IMR-90 (cell line): ENCODE data around the gene PMIS2. TPM values are rescaled to one million over a fixed set of nuclear protein-coding genes. Genes with fewer than 3 reads are reported as not detected.

Experiments used
- ATAC-seq: fragments of 200-7000 bp; cut with Tn5 transposase; 2 replicates; pipeline ENCODE4 v1.9.1; 2020; ENCODE audit warnings: low read depth, mild to moderate bottlenecking, moderate library complexity
- BruUV-seq: library from RNA; stranded (reverse); fragments of 400-500 nt; replicated peaks from 2 replicates; lab custom pipeline; 2021; lab: Mats Ljungman, UMichigan
- CTCF ChIA-PET: fragments of 300-600 bp; formaldehyde crosslinking; extraction: SDS; loops from one replicate; lab custom pipeline; 2021; ENCODE audit warnings: antibody characterized with exemption; lab: Yijun Ruan, JAX
- POLR2A ChIA-PET: fragments of 300-600 bp; sonication (Branson Sonifier 250); formaldehyde crosslinking; loops from one replicate; lab custom pipeline; 2022; ENCODE audit warnings: antibody characterized with exemption; ENCODE audit not compliant: unreplicated experiment; lab: Charles Lee
- DNase-seq: peaks from one replicate; pipeline ENCODE4 v3.0.0; 2013
- H2AFZ ChIP-seq: replicated peaks from 2 replicates; pipeline ENCODE3; 2013; ENCODE audit warnings: low read length, mild to moderate bottlenecking; ENCODE audit not compliant: poor library complexity
- H2AK5ac ChIP-seq: 2 replicates; pipeline ENCODE4 v1.6.1; 2013; ENCODE audit warnings: low read depth, low read length, inconsistent platforms
- H2AK9ac ChIP-seq: replicated peaks from 2 replicates; pipeline ENCODE3; 2013; ENCODE audit warnings: mild to moderate bottlenecking, low read depth, low read length, moderate library complexity; ENCODE audit not compliant: poor library complexity
- H2BK120ac ChIP-seq: 2 replicates; pipeline ENCODE4 v1.6.1; 2013; ENCODE audit warnings: low read depth, low read length, inconsistent platforms
- H2BK15ac ChIP-seq: 3 replicates; pipeline ENCODE4 v1.6.1; 2013; ENCODE audit warnings: low read depth, low read length, inconsistent platforms
- H2BK20ac ChIP-seq: 2 replicates; pipeline ENCODE4 v1.6.1; 2013; ENCODE audit warnings: low read depth, mild to moderate bottlenecking, inconsistent platforms, low read length, moderate library complexity
- H2BK5ac ChIP-seq: 2 replicates; pipeline ENCODE4 v1.6.1; 2013; ENCODE audit warnings: mild to moderate bottlenecking, low read depth, low read length, inconsistent platforms; ENCODE audit not compliant: poor library complexity, severe bottlenecking
- H3K14ac ChIP-seq: replicated peaks from 2 replicates; pipeline ENCODE4 v1.6.1; 2013; ENCODE audit warnings: low read depth, low read length, inconsistent platforms
- H3K18ac ChIP-seq: 2 replicates; pipeline ENCODE4 v1.6.1; 2013; ENCODE audit warnings: low read depth, low read length, control low read depth
- H3K23ac ChIP-seq: 2 replicates; pipeline ENCODE4 v1.6.1; 2013; ENCODE audit warnings: low read depth, low read length, inconsistent platforms
- H3K27ac ChIP-seq: 2 replicates; pipeline ENCODE4 v1.5.1; 2013; ENCODE audit warnings: mild to moderate bottlenecking, control low read depth, low read length; ENCODE audit not compliant: insufficient read depth
- H3K27me3 ChIP-seq: 2 replicates; pipeline ENCODE4 v1.6.1; 2013; ENCODE audit warnings: low read length; ENCODE audit not compliant: control insufficient read depth, insufficient read depth
- H3K36me3 ChIP-seq: 2 replicates; pipeline ENCODE4 v1.6.1; 2013; ENCODE audit warnings: low read length, mixed read lengths; ENCODE audit not compliant: control insufficient read depth, insufficient read depth
- H3K4ac ChIP-seq: 2 replicates; pipeline ENCODE4 v1.6.1; 2013; ENCODE audit warnings: low read depth, low read length, inconsistent platforms
- H3K4me1 ChIP-seq: 2 replicates; pipeline ENCODE4 v1.6.1; 2013; ENCODE audit warnings: low read length, mixed read lengths; ENCODE audit not compliant: control insufficient read depth, insufficient read depth
- H3K4me2 ChIP-seq: 2 replicates; pipeline ENCODE4 v1.6.1; 2013; ENCODE audit warnings: low read depth, mild to moderate bottlenecking, control low read depth, low read length, moderate library complexity
- H3K4me3 ChIP-seq: 2 replicates; pipeline ENCODE4 v1.5.1; 2013; ENCODE audit warnings: low read depth, mild to moderate bottlenecking, control low read depth, low read length, moderate library complexity; ENCODE audit not compliant: insufficient read depth
- H3K56ac ChIP-seq: 2 replicates; pipeline ENCODE4 v1.6.1; 2013; ENCODE audit warnings: low read length, inconsistent platforms; ENCODE audit not compliant: insufficient read depth; ENCODE audit errors: extremely low read depth
- H3K79me1 ChIP-seq, 2 experiments: 2 replicates each; pipeline ENCODE4 v1.6.1; 2013; ENCODE audit warnings: low read length in 2 of 2, inconsistent platforms in 1 of 2, low read depth in 1 of 2
- H3K9ac ChIP-seq: 2 replicates; pipeline ENCODE4 v1.6.1; 2013; ENCODE audit warnings: low read depth, low read length, control low read depth
- H3K9me1 ChIP-seq: 2 replicates; pipeline ENCODE4 v1.6.1; 2013; ENCODE audit warnings: low read length, inconsistent platforms; ENCODE audit not compliant: insufficient read depth
- H3K9me3 ChIP-seq: 2 replicates; pipeline ENCODE4 v1.6.1; 2013; ENCODE audit warnings: low read length; ENCODE audit not compliant: control insufficient read depth, insufficient read depth
- H4K20me1 ChIP-seq: 2 replicates; pipeline ENCODE4 v1.6.1; 2013; ENCODE audit warnings: low read length, inconsistent platforms; ENCODE audit not compliant: insufficient read depth
- H4K5ac ChIP-seq: 2 replicates; pipeline ENCODE4 v1.6.1; 2013; ENCODE audit warnings: mild to moderate bottlenecking, low read depth, low read length, control low read depth
- H4K8ac ChIP-seq, 2 experiments: 2 replicates each; pipeline ENCODE4 v1.6.1; 2013; ENCODE audit warnings: low read depth in 2 of 2, low read length in 2 of 2, control low read depth in 1 of 2, inconsistent platforms in 1 of 2
- H4K91ac ChIP-seq: 2 replicates; pipeline ENCODE4 v1.6.1; 2013; ENCODE audit warnings: low read depth, low read length, inconsistent platforms; ENCODE audit not compliant: insufficient read depth
- CEBPB ChIP-seq: IDR thresholded peaks from 2 replicates; pipeline ENCODE4 v1.6.1; 2012; ENCODE audit warnings: low read depth, low read length, improper control_type of control experiment
- CHD1 ChIP-seq: IDR thresholded peaks from 2 replicates; pipeline ENCODE4 v1.6.1; 2012; ENCODE audit warnings: low read depth, low read length, improper control_type of control experiment
- ELK1 ChIP-seq: fragments of 150-350 bp; IDR thresholded peaks from 2 replicates; pipeline ENCODE4 v1.6.1; 2016; ENCODE audit warnings: low read depth, mild to moderate bottlenecking, low read length, moderate library complexity, borderline replicate concordance
- FOS ChIP-seq: fragments of 150-350 bp; IDR thresholded peaks from 2 replicates; pipeline ENCODE4 v1.6.1; 2016; ENCODE audit warnings: low read depth, low read length
- NFE2L2 ChIP-seq: fragments of 150-350 bp; IDR thresholded peaks from 2 replicates; pipeline ENCODE4 v1.6.1; 2016; ENCODE audit warnings: low read depth, mild to moderate bottlenecking, low read length
- RAD21 ChIP-seq: IDR thresholded peaks from 2 replicates; pipeline ENCODE4 v1.6.1; 2012; ENCODE audit warnings: low read length, improper control_type of control experiment
- WGBS, 2 experiments: methylation state at CpG; one replicate each; pipeline versions ENCODE4 v1.1.5 to v1.1.7; 2013; ENCODE audit warnings: missing lambda C conversion rate in 2 of 2; ENCODE audit not compliant: insufficient read length in 1 of 2; ENCODE audit errors: extremely low coverage in 2 of 2; 5-methylcytosine and 5-hydroxymethylcytosine counted together
- dilution Hi-C: fragments of 300-500 bp; cut with HindIII; formaldehyde crosslinking; loops from one replicate; pipeline ENCODE4 v1.14.3; 2018; ENCODE audit warnings: low sequenced_read_pairs; ENCODE audit not compliant: unreplicated experiment
- in situ Hi-C: fragments of 300-500 bp; cut with MboI; formaldehyde crosslinking; loops from 3 replicates; pipeline ENCODE4 v1.14.3; 2019; ENCODE audit warnings: low sequenced_read_pairs, inconsistent platforms, mixed read lengths
- intact Hi-C: fragments of 100-400 bp; cut with micrococcal nuclease; formaldehyde crosslinking; loops from 2 replicates; pipeline ENCODE4 v1.10.0; 2022
- polyA plus RNA-seq, 3 experiments: library from polyadenylated mRNA; depleted of rRNA; stranded (reverse); fragments of >200 nt; gene quantifications; 2 replicates each; pipeline ENCODE4 v1.2.3, GENCODE V29; 2012; ENCODE audit warnings: low replicate concordance in 1 of 3
- total RNA-seq: library from RNA; depleted of rRNA; stranded (reverse); fragments of >200 nt; gene quantifications from 2 replicates; pipeline ENCODE4 v1.2.3, GENCODE V29; 2012

Gene PMIS2
- total and polyA plus RNA-seq, 2 of the 4 experiments (the other 2 are of a cell fraction) = not detected

- intact Hi-C loops = no loop called here
- Histone ChIP-seq H2BK15ac (no peak overlapping the region), H3K18ac (no peak overlapping the region), H3K36me3 (no peaks in the 10 kb centered on the region), H3K79me1 (no peaks in the 10 kb centered on the region), H2AK9ac (no peak overlapping the region), H3K4me1 (no peaks in the 10 kb centered on the region), H3K23ac (no peak overlapping the region), H2AK5ac (no peak overlapping the region), H3K56ac (no peak overlapping the region), H3K9ac (no peak overlapping the region), H2AFZ (peak overlapping the region; percentile 21), H3K4ac (no peak overlapping the region), H3K4me2 (no peak overlapping the region), H2BK5ac (no peak overlapping the region), H4K91ac (no peak overlapping the region), H3K14ac (no peak overlapping the region), H4K8ac (no peak overlapping the region), H4K20me1 (no peaks in the 10 kb centered on the region), H3K4me3 (no peak overlapping the region), H3K9me1 (0 out of 2 replicates have a peak, but pooled peaks cover 3% of the 10 kb centered on the region), H2BK120ac (no peak overlapping the region), H3K27me3 (peaks cover 52% of the 10 kb centered on the region), H4K5ac (no peak overlapping the region), H3K9me3 (no peaks in the 10 kb centered on the region), H3K27ac (no peak overlapping the region), H2BK20ac (no peak overlapping the region)
- in situ Hi-C loops = no loop called here
- DNase-seq (no peak), ATAC-seq (no peak)
- dilution Hi-C loops = no loop called here
- TF ChIP-seq RAD21 (no peak), NFE2L2 (no peak), CEBPB (no peak), CHD1 (no peak), ELK1 (no peak), FOS (no peak)
- WGBS, 2 experiments = 80% methylated on average over 4 of the region's 11 CpGs; no CpG with 5 or more reads in 1 of the 2 experiments
- CTCF ChIA-PET = interaction anchor here (0.6 kb wide), 1 partner anchor 20 kb away, joined by 3 read pairs; no protein-coding TSS in a partner anchor
- POLR2A ChIA-PET = no interaction called here
- BruUV-seq = no TSS peak
Observed at GRCh38 chr19:35559281-35559659, 26.7 kb upstream of the PMIS2 start.
